GM21825 (cell line): ENCODE measurements around the gene GNG7.

Source experiments
- ATAC-seq: cut with Tn5 transposase; IDR thresholded peaks from one replicate; pipeline ENCODE4 v1.9.1; 2021; ENCODE audit warnings: mild to moderate bottlenecking, moderate library complexity; ENCODE audit not compliant: unreplicated experiment

Gene GNG7

DNA sequence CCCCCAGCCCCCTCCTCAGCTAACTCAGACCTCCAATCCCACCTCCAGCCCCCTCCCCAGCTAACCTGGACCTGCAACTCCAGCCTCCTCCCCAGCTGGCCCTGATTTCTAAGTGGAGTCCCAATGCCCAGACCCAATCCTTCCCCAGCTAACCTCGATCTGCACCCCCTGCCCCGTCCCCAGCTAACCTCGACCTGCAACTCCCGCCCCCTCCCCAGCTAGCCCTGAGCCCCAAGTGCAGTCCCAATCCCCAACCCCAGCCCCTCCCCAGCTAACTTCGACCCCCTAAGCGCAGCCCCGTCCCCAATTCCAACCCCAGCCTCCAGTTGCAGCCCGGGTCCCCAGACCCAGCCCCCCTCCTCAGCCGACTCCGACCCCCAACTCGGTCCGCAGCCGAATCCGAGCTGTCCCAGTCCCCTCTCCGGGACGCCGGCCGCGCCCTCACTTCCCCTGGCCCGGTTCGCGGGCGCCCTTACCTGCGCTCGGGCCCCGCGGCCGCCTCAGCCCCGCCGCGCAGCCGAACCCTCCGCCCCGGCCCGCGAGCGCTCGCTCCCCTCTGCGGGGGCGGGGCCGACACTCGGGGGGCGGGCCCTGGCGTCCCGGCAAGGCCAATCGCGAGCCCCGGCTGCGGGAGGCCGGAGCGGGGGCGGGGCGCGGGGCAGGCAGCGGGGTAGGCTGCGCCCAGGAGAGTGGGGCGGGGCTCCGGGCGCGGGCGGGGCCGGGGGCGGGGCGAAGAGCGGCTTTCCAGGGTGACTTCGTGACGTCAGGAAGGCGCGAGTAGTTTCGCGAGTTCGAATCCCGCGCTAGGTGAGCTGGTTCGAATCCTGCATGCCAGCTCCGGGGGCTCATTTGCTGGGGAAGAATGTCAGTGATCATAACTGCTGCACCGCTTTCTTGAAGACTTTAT, at the start of gene GNG7:
TSS of gene GNG7 (minus strand) at position 525 of the 907 bp plus-strand sequence. CDS start 182,006 bp downstream, outside the sequence.
- peak; percentile 65 for ATAC-seq

DNA sequence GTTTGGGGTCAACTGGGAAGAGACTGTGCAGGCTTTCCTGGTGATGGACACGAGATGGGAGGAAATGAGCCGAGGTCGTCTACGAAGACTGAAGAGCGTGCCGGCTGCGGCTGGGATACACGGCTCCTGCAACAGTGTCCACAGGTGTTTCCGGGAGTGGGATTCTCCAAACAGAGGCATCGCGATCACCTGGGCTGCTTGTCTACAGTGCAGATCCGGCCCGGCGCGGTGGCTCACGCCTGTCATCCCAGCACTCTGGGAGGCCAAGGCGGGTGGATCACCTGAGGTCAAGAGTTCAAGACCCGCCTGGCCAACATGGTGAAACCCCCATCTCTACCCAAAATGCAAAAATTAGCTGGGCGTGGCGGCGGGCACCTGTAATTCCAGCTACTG, 48.9 kb upstream of the GNG7 start:
- ATAC-seq: no peak

DNA sequence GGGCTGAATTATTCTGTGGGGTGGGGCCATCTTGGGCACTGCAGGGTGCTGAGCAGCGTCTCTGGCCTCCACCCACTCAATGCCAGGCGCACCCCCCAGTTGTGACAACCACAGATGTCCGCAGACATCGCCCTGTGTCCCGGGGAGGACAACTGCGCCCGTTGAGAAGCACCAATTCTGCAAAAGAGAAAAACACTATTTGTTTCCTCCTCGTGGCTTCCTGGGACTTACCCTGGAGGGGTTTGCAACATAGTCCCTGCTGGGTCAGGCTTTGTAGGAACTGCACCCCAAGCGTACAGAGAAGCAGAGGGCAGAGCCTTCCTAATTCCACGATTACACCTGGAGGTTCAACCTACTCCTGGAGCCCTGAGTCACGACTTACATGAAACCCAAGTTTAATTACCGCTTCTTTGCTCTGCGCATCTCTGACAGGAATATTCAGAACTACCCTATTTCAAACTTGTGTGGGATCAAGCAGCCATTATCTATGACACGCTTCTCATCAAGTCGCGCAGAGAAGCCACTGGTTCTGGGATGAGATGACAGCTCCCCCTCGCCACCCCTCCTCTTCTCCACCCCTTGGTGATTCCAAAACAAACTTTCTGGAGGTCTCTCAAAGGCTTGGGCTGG, 48.4 kb upstream of the GNG7 start:
- ATAC-seq: no peak

DNA sequence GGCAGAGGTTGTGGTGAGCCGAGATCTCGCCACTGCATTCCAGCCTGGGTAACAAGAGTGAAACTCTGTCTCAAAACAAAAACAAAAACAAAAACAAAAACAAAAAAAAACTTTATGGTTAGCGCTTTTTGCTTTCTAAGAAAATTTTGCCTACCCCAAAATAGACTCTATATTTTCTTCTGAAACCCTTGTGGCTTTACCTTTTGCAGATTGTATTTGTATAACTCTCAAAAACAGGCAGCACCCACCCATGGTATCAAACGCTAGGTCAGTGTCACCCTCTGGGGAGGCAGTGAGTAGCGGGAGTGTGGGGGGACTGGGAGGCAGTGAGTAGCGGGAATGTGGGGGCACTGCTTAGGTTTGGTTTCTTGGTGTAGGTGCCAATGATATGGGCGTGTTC, 44.9 kb upstream of the GNG7 start:
- no peak for ATAC-seq

DNA sequence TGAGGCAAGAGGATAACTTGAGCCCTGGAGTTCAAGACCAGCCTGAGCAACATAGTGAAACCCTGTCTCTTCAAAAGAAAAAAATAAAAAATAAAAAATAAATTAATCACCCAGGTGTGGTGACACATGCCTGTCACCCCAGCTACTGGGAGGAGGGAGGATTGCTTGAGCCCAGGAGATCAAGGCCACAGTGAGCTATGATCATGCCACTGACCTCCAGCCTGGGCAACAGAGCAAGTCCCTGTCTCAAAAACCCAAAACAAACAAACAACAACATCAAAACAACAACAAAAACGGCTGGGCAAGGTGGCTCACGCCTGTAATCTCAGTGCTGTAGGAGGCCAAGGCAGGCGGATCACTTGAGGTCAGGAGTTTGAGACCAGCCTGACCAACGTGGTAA, 41.6 kb upstream of the GNG7 start:
- no peak for ATAC-seq

DNA sequence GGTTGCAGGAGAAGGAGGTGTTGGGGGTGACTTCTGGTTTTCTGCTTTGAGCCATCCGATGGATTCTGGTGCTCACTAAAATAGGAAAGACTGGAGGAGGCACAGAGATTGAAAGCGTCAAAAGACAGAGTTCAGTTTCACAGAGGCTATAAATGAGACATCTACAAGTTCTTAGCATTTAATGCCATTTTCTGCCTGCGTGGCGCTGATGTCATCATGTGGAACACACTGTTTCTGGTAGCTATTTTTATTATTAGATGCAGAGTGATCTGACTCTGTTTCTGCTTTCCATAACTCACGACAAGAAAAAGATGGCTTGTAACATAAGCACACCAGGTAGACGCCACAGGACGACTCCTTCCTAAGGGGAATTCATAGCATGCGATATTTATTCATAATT, 40.6 kb upstream of the GNG7 start:
- ATAC-seq: no peak

DNA sequence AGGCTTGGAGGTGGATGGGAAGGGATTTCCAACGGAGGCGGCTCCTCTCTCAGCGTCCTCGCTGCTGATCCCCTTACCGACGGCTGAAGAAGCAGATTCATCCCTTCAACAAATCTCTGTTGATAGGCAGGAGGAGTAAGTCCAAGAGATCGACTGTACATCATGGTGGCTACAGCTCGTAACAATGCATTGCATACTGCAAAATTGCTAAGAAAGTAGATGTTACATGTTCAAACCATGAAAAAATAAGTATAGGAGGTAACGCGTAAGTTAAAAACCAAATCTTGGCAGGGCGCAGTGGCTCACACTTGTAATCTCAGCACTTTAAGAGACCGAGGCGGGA, 37.8 kb upstream of the GNG7 start:
- no peak for ATAC-seq

DNA sequence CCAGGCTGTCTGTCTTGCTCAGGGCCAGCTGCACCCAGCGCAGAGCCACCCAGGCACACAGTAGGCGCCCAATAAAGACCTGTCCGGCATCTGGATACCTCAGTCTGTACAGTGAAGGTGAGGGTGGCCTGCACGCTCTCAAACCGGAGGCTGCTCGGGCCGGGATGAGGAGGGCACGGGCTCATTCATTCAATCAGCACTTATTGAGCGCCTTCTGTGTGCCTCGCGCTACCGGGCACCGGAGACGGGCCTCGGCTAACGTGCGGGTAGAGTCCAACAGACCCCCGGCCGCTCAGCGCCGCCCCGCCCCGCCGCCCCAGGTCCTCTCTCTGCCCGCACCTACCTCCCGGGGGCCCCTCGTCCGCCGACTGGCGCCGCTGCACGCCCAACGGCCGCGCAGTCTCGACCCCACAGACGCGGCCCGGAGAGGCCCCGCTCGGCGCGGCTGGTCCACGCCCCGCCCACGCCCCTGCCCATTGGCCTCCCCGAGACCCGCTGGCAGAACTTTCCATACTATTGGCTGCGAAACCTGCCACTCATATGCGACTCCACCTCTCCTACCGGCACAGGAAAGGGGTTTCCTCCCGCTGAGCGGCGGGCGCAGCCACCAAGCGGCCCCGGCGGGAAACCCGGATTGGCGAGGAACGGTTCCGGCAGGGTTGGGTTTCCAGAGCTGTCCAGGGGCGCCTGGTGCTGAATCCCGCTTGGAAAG, 37.3 kb upstream of the GNG7 start, which contains the start of gene SLC39A3:
TSS of gene SLC39A3 (minus strand) at position 416 of the 712 bp plus-strand sequence. CDS start 2,760 bp downstream, outside the sequence.
- peak; percentile 91 for ATAC-seq

DNA sequence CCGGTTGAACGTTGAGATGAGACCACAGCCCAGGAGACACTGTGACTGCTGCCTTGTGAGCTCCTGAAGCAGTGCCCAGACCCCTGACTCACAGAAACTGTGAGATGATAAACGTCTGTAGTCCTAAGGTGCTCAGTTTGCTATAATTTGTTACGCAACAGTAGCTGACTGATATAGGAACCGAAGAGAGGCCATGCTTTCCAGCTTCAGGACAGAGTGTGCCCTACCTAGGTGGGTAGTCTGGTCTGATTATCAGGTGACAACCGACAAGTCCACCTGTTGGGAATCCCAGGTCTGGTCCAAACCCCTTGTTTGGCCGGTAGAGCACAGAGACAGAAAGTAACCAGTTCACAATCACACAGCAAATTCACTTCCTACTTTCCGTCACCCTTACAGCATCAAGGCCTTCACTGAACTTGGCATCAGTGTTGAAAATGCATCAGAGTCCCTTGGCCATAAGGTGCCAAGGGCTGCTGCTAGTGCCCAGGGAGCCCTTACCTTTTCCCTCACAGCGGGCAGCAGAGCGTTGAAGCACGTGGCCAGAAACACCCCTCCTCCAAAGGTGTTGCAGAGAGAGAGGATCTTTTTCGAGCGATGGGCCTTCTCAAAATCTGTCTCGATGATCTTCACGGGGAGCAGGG, 34.2 kb upstream of the GNG7 start:
- ATAC-seq: no peak

DNA sequence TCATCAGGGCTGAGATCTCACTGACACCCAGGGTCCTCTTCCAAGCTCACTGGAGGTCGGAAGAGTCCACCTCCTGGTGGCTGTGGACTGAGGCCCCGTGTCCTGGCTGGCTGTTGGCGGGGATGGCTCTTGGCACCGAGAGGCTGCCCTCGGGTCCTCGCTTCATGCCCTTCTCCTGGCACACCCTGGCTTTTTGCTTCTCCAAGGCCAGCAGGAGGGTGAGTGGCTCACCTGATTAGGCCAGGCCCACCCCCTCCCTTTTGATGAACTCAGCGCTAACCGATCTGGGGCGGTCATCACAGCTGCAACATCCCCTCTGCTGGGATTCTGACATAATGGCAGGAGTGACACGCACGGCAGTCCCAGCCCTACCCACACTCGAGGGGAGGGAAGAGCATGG, 32.9 kb upstream of the GNG7 start:
- no peak for ATAC-seq

DNA sequence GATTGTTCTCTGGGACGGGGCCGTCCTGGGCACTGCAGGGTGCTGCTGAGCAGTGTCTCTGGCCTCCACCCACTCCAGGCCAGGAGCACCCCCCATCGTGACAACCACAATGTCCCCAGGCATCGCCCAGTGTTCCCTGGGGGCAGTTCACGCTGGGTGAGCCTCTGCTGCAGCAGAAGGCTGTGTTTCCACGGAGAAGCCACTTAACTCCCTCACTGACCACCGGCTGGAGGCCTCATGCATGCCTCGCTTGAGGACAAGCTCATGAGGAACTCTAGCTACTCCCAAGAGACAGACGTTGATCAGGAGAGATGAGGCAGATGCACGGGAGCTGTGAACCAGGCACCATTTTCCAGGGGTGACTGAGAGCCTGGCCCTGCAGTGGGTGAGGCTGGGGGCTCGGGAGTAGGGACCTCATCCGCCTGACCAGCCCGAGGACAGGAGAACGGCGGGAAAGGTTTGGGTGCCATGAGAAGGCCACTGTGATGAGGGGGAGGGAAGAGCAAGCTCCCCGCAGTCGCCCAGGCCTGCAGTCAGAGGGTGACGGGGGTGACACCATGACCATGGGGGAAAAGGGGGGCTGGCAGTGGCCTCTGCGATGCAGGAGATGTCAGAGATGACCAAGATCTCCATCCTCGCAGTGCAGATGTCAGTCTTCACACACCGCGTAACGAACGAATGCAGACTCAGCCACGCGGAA, 32.2 kb upstream of the GNG7 start:
- ATAC-seq: no peak

DNA sequence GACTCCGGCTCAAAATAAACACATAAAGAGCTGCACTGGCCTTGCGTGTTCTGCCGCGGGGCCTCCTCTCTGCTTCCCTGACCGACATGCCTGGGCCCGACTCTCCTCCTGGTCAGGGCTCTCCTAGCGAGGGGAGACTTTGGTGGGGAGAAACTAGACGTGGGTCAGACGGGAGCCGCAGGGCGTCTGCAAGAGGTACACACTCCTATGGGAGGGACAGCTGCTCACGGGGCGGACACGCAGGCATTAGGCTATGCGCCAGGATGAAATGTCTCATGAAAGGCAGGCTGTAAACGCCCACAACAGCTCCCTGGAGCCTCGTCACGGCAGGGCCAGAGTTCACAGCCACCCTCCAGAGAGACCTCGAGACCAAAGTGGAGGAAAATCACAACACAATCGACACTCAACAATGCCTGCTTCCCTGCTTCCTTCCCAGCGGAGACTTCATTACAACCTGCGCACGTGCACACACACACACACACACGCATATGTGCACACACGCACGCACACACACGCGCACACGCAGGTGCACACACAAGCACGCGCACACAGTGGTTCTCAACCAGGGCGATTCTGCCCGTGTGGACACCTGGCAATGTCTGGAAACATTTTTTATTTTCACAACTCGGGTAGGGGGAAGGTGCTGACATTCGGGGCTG, 31.6 kb upstream of the GNG7 start:
- no peak for ATAC-seq

DNA sequence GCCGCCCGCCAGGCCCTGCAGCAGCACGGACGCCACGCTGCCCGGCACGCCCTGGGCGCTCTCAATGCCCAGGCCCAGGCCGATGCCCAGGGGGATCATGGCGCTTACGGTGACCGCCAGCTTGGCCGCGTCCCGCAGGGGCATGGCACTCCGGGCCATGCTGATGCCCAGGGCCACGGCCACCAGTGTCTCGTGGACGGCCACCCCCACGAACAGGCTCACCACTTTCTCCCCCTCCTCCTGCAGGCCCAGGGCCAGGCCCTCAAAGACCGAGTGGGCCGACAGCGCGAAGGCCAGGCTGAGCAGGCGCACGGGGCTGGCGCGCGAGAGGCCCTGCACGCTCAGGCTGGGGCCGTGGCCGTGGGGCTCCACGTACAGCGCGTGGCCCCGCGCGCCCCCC, 30.4 kb upstream of the GNG7 start:
- no peak for ATAC-seq

DNA sequence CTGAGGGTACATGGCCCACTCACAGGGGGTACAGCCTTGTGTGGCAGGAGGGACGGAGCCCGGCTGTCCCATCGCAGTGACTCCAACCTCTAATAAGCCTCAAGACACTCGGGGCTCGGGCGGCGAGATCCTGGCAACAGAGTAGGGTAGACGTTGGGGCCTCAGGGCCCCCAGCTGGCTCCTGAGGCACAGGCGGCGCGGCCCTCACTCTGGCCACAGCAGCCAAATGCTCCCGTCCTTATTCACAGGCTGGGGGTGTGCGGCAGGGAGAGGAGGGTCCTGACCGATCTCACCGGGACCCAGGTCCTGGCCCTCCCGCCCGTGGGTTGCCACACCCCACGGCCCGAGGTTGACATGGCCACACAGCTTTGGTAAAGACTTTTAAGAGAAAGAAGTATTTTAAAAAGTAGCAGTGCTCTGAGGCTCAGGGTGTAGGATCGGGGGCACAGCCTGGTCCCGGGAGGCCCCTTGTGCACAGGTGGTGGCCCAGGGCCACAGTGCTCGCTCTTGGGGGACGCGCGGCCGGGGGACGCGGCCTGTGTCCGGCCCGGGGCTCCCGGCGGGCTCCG, 29.7 kb upstream of the GNG7 start:
- no peak for ATAC-seq

DNA sequence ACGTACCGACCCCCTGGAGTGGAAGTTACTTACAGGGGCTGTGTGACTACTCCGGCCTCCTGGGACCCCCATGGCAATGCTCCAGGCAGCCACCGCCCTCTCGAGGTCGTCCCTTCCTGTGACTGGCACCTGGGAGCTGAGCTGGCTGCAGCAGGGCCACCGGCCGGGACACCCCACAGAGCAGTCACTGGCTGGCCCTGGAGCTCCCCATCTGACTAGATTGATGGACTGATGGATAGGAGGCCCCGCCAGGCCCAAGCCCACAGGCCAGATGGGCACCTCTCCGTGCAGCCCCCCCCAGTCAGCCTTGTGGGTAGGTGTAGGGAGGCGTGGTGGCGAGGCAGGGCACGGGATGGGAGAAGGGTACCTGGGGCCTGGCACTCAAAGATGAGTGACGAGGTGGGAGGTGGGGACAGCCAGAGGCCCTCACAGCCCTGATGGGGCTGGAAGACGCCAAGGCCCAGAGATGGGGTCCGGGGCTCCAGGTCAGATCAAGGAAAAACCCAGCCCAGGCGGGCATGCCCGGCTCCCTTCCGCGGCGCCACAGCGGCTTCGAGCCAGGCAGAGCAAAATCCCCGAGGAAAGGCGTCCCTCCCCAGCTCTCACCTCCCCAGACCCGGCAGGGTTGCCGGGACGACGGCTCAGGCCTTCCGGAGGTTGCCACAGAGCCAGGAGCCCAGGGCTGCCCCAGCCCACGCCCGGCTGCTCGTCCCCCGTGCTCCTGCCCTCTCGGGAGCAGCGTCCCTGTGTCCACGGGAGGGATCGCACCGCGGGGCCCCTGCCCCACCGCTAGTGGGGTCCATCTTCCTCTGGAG, 28.9 kb upstream of the GNG7 start:
- ATAC-seq: no peak

DNA sequence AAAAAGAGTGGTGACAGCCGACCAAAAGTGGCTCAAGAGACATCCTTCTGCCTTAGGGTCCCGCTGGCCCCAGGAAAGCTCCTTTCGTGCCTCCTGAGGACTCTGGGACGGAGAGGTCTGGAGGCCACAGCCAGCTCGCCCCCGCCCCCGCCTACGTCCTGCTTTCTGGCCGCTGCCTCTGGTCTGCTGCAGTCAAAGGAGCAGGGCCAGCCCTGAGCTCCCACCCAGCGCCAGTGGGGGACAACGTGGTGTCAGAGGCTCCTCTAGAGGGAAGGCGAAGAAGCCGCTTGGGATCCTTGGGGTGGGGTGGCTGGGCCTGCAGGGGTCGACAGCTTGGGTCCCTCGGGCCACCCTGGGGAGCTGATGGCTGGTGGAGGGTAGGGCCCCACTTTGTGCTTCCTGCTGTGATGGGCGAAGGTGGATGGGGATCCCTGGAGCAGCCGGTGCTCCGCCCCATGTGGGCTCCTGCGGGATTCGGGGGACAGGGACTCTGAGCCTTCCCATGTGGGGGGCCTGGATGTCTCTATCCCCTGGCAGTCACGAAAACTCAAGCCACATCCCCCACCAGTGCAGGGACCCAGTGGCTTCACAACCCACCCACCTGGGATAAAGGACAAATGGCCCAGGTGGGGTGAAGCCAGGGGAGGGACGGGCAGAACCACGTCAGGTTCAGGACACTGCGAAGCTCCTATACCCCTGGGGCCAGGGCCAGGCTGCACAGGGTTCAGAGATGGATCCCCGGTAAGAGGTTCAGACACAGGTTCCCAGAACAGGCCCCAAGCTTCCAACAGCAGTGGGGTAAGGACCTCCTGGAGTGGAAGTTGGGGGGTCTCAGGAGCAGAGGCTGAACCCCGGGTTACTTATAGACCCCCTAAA, 27.7 kb upstream of the GNG7 start:
- ATAC-seq: no peak

DNA sequence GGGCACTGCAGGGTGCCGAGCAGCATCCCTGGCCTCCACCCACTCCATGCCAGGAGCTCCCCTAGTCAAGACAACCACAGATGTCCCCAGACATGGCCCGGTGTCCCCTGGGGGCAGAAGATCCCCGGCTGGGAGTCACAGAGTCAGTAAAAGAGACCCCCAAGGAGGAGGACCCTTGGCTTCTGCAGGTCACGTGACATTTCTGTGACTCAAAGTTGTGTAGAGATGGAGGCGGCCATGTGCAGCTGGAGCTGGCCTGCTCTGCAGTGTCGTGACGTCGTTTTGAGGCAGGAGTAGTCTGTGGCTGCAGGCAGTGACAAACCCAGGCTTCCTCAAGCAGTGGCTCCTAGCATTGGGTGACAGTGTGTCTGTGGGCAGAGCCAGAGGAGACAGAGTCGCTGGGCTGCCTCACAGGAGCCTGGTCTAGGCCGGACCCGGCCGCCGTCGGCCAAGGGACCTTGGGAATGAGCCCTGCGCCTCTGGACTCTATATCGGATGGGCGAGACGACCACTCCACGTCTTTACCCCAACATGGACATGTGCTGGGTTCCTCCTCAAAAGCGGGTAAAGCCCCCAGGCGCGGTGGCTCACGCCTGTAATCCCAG, 26.4 kb upstream of the GNG7 start:
- no peak for ATAC-seq

DNA sequence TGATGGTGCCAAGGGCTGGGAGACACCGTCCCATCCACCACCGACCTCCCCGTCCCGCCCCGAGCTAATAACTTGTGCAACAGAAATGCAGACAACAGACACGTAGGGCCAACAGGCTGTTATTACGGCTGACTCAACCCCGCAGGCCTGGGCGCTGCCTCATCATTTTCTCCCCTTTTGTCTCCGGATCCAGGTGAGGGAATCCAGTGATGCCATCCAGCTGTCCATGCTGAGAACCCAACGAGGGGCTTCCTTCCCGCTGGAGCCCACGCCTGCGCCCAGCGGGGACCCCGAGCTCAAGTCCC, 25.1 kb upstream of the GNG7 start:
- ATAC-seq: no peak
